ENCODE data around the gene AK9.

Gene AK9

DNA sequence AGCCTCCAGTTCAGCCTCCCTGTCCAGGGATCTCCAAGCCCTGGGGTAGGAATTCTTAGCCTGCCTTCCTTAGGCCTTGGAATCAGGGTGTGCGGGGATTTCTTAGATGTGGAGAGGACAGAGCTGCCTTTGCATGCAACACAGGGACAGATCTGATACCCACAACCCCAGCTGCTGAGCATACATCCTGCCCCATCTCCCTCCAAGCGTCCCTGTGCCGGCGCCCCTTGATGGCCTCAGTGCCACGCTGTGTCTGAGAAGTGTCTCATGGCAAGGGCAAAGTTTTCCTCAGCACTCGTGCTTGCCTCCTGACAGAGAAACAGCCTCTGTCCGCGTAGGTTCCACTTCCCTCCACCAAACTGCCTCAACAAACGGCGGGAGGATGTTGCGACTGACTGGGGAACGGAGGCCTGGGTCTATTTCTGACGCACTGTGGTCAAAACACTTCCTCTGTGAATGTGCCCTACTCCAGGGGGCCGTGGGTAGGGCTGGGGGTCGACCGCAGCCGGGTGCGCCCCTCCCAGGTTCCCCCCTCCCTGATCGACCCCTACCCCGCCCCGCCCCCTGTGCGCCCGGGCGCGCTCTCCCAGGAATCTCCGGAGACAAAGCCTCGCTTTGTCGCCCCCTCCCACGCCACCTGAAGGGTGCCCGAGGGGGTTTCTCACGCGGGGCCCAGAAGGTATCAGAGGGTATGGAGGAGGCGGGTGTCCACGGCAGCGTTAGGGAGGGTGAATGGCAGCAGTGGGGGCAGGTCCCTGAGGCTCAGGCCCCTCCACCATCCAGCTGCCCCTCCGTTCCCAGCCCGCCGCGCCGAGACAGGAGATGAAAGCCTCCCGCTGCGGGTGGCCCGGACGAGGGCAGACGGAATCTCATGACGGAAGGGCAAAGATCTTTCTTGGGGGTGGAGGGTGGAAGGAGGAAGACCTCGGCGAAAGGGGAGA lies 236.2 kb downstream of the AK9 start:
- no peak for DNase-seq

DNA sequence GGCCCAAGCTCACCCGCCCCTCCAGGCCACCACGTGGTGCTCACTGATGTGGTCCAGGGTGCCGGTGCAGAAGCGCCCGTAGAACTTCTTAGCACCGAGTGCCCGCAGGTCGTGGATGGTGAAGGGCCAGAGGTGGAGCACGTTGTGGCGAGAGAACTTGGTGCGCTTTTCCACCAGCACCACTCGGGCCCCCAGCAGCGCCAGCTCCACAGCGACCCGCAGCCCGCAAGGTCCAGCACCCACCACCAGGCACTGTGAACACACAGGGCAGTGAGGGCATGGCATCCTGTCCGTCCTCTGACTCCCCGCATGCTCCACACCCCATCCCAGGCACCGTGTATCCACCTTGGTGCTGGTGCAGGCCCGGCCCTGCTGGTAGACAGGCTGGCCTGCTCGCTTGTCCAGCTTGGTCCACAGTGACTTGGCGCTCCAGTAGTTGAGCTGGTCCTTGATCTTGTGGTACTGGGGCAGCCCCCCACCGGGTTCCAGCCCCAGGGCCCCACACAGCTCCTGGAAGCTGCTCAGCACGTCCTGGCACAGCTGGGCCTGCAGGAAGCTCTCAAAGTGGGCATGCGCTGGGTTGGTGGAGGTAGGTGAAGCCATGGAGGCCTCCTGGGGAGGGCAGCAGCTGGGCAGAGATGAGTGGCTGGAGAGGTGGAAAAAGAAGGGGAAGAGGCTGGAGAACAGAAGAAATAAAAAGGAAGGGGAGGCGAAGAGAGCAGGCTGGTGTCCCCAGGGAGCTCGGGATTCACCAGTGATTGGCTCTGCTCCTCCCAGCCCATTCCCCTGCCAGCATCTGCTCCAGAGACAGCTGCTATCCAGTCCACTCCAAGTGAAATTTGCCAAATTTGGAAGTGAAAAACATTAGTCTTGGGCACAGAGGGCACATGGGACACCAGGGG lies 237.2 kb downstream of the AK9 start:
- DNase-seq = no peak

DNA sequence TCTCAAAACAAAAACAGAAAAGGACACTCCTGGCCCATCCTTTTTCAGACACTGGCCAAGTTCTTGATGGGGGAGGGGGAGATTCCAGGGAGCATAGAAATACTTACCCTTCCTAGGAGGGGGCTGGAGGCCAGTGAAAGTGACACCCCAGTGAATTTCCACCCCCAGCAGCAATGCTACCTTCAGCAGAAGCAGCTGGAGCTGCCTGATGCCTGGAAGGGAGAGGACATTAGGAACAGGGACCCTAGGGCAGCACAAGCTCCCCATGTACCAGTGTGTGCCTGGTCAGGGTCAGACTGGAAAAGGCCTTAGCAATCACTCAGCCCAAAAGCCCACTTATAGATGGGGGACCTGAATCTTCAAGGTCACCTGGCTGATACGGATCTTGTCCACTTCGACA lies 237.8 kb downstream of the AK9 start:
- no peak for DNase-seq

DNA sequence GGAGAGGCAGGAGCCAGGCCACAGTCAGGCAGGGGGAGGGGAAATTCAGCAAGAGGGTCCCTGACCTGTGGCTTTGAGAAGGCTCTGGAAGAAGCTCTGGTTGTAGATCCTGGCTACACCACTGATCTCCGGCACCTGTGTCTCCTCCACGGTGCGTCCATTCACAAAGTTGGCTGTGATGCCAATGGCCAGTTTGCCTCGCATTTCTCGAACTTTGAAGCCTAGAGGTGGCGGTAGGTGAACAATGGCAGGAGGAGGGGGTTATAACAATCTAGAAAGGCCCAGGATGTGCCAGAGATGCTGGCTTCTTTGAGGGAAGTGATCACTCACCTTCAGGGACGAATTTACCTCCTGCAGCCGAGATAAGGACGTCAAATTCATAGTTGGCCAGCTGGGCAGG lies 238.8 kb downstream of the AK9 start:
- no peak for DNase-seq

DNA sequence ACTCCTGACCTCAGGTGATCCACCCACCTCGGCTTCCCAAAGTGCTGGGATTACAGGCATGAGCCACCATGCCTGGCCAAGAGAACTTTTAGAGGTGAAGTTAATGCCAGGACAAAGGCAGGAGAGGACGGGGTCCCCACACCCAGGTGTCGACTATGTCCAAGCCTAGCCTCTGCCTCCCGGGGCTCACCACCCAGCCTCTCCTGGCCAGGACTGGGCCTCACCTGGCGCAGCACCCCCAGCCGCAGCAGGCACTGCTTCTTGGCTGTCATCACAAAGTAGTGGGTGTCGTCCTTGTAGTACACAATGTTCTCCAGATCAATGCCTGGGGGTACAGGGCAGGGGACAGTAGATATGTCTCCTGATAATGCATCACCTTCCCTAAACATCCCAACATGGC lies 239.6 kb downstream of the AK9 start:
- no peak for DNase-seq

DNA sequence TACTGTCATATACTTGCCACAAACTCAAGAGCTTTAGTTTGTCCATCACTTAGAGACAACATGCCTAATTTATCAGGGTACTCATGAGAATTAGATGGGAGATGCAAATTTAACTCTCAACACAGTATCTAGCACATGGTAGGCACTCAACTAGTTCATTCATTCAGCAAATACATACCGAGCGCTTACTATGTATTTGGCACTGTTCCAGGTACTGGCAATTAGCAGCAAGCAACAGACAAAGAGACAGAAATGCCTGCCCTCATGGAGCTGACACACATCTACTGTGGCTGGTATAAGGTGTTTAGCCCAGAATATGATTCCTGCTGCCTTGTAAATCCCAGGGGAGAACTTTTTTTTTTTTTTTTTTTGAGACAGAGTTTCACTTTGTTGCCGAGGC lies 240.2 kb downstream of the AK9 start:
- DNase-seq = no peak

DNA sequence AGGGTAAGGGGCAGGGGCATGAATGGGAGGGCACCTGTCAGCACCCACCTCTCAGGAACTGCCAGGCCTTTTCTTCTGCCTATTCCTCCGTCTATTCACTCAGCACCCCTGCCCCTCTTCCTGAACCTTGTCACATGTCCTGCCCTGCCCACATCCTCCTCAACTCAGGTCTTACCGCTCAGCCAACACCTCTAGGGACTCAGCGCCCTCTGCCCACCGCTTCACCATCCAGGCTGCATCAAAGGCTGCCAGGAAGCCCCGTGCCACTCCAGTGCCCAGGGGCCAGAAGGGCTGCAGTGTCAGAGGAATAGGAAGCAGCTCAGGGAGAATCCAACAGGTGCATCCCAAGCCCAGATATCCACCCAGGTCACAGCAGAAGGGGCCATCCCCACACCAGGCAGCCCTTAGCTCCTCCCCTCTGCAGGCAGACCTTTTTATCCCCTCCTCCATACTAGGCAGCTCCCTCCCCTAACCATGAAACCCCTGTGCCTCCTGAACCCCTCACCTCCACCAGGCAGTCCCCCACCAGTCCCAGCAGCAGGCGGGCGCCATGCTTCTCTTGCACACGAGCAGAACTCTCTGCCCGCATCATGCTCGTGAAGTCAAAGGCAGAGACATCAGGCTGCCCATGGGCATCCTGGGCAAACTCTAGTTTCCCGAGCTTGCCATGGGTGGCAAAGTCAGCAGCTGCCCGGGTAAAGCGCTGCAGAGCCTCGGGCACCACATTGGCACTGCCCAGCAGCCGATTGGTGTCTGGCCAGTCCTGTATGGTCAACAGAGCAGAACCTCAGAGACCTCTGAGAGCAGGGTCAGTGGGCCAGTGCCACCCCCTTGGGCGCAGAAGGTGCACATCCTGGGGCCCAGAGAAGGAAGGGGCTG lies 241.0 kb downstream of the AK9 start:
- no peak for DNase-seq

DNA sequence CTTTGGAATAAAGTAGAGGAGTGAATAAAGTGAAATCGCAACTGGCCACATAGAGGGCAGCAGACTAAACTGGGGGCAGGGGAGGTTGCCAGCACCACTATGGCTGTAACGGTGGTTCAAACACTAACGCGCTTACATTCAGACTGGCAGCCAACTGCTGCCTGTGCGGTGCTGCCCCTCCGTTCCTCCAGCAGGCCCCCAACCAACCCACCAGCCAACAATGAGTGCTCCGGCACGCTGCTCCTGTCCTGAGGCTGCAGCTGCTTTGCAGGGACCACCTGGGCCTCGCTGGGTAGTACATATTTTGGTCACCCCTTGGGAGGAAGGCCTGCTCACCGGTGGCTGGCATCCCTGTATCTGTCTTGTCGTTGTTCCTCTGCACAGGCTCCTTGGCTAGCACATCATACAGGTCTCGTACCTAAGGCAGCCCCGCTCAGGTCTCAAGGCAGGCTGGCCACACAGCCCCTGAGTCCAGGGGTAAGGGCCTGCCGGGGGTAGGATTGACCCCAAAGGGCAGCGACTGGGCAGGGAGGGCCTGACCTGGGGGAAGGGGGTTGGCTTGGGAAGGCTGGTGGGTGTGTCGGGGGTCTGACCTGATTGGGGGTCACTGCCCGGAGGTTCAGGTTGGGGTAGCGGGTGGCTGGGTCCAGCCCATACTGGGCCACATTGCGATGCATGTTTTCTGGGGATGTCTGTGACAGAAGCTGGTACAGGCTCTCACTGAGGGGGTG lies 241.8 kb downstream of the AK9 start:
- DNase-seq = no peak

DNA sequence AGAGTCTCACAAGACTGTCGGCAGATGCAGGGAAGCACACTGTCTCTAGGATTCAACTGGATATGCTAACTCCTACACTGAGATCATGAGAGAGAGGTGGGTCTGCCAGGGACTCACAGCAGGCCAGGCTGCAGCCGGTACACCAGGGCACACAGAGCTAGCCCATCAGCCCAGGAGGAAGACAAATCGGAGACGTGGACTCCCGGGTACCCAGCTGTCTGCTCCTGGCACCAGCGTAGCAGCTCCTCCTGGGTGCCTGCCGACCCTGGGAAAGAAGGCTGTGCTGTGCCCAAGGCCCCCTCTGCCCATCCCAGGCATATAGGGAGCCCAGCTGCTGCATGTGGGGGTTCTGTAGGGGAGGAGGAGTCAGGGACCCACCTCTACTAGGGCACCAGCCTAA lies 242.4 kb downstream of the AK9 start:
- DNase-seq = no peak

DNA sequence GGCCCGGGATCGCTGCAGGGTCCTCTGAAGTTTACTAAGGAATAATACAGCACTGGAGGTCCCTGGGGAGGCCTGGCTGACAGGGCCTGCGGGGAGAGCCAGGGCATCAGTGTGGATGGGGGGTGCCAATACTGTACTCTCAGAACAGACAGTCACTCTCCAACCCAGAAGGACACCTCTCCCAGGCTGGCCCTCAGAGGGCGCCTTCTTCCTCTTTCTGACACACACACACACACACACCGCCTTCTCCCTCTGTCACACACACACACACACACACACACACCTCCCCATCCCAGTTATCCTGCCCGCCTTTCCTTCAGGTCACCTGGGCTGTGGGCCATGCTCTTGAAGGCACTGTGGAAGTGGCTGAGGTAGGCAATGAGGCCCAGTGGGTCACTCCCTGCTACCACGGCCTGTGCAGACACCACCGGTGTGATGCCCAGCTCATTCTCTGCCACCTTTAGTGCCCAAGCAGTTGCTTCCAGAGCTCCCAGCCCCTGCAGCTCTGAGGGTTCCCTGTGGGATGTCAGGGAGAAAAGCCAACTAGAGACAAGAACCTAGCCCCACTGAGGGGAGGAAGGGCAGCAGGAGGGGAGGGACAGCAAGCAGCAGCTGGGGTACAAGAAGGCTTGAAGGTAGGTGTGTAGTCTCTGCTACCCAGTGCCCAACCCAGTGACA lies 243.0 kb downstream of the AK9 start:
- no peak for DNase-seq

DNA sequence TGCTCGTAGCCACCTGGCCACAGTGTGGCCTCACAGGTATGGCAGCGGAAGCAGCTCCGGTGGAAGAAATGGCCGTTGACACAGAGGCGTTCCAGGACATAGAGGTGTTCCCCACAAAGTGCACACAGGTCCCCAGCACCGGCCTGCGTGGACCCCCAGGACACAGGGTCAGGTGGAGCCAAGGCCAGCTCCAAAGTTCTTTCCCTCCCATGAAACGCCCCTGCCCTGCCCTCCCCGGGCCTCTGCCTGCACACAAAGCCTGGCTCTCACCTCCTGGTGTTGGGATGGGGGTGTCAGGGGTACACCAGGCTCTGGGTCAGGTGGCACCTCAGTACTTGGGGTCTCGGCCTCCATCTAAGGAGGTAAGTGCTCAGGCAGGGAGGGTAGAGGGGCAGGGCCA lies 243.9 kb downstream of the AK9 start:
- DNase-seq = no peak

DNA sequence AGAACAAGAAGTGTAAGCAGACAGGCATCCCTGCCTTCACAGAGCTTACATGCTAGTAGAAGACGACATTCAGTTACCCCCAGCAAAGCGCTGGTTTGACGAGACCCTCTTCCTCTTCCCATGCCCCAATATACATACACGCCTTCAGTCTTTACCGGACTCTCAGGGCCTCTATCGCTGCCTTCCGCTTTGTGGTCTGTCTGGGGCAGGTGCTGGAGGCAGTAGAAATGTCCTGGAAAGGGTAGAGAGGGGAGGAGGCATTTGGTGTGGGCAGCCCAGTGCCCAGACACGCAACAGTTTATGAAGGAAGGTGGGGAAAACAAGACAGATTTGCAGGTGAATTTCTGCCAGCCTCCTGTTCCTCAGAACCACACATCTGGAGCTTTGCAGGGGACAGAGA lies 244.5 kb downstream of the AK9 start:
- DNase-seq = no peak

DNA sequence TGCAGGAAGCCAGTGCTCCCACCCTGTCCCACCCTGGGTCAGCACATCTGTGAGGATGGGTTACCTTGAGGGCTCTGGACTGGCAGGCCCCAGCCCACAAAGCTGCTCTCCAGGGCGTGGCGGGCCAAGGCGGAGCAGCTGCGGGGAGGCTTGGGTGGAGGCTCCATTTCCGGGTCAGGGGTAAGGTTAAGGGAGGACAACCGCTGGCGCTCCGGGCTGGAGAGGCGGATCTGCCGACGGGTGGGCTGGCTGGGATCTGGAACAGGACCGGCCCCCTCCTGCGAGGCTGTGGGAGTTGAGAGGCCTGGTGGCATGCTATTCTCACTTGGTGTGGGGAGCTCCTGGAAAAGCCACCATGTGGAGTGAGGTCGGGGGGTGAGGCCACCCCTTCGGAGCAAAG lies 244.9 kb downstream of the AK9 start:
- no peak for DNase-seq

DNA sequence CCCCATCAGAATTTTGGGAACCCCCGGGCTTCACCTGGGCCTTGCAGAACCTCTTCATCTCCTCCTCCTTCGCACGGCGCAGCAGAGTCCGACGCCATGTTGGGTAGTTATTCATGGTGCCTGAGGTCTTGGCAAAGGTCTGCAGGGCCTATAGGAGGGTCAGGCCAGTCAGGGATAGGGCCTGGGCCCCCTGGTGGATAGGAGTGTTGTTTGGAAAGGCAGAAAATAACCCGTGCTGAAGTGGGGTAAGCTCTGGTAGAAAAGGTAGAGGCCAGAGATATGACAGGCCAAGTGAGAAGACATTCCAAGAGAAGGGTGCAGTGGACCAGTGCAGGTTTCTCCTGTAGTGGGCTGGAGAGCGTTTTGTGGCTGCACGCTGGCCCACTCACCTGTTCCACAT lies 245.6 kb downstream of the AK9 start:
- no peak for DNase-seq

DNA sequence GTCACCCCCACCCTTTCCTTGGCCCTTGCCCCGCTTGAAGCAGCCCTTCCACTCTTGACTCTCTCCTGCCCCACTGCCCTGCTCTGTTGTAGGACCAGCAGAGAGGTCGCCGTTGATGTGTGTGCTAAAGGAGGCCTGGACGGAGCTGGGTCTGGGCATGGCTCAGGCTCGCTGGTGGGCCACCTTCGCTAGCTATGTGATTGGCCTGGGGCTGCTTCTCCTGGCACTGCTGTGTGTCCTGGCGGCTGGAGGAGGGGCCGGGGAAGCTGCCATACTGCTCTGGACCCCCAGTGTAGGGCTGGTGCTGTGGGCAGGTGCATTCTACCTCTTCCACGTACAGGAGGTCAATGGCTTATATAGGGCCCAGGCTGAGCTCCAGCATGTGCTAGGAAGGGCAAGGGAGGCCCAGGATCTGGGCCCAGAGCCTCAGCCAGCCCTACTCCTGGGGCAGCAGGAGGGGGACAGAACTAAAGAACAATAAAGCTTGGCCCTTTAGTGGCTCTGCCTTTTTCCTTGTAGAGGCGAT lies 247.5 kb downstream of the AK9 start:
- no peak for DNase-seq
